Skeletal muscle satellite cell (primary cell): Measurements from ENCODE around the gene HIBADH.

Experiments
- H3K27me3 ChIP-seq: 2 replicates; pipeline ENCODE4 v1.7.0; 2013; ENCODE audit warnings: low read length; ENCODE audit not compliant: control insufficient read depth, insufficient read depth
- H3K36me3 ChIP-seq: 2 replicates; pipeline ENCODE4 v1.7.0; 2013; ENCODE audit warnings: mild to moderate bottlenecking, control low read depth, low read length; ENCODE audit not compliant: insufficient read depth
- H3K4me1 ChIP-seq: 2 replicates; pipeline ENCODE4 v1.7.0; 2013; ENCODE audit warnings: low read length; ENCODE audit not compliant: control insufficient read depth, insufficient read depth
- H3K4me2 ChIP-seq: 2 replicates; pipeline ENCODE4 v1.7.0; 2013; ENCODE audit warnings: mild to moderate bottlenecking, low read length
- H3K4me3 ChIP-seq: 2 replicates; pipeline ENCODE4 v1.7.0; 2013; ENCODE audit warnings: low read length
- H3K9ac ChIP-seq: 2 replicates; pipeline ENCODE4 v1.7.0; 2013; ENCODE audit warnings: mild to moderate bottlenecking, low read depth, low read length, moderate library complexity
- H3K9me3 ChIP-seq: replicated peaks from 2 replicates; pipeline ENCODE4 v1.7.0; 2013; ENCODE audit warnings: mild to moderate bottlenecking, control low read depth, low read length

Gene HIBADH

DNA sequence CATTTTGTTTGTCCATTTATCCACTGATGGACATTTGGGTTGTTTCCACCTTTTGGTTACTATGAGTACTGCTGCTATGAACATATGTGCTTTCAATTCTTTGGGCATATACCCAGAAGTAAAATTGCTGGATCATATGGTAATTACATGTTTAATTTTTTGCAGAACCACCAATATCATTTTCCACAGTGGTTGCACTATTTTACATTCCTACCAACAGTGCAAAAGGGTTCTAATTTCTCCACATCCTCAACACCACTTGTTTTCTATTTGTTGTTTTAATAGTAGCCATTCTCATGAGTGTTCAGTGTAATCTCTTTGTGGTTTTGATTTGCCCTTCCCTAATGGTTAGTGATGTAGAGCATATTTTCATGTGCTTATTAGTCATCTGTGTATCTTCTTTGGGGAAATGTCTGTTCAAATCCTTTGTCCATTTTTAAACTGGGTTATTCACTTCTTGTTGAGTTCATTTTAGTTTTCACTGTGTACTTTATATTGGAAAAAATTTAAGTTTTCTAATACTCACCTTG, 101.9 kb downstream of the HIBADH start:
- peaks cover 5% of the 10 kb centered on the region for H3K4me1 ChIP-seq
- H3K9ac ChIP-seq = no peak overlapping the region
- no peak overlapping the region for H3K4me3 ChIP-seq
- no peaks in the 10 kb centered on the region for H3K9me3 ChIP-seq
- no peaks in the 10 kb centered on the region for H3K36me3 ChIP-seq
- peak overlapping the region; percentile 11 for H3K4me2 ChIP-seq
- no peaks in the 10 kb centered on the region for H3K27me3 ChIP-seq

DNA sequence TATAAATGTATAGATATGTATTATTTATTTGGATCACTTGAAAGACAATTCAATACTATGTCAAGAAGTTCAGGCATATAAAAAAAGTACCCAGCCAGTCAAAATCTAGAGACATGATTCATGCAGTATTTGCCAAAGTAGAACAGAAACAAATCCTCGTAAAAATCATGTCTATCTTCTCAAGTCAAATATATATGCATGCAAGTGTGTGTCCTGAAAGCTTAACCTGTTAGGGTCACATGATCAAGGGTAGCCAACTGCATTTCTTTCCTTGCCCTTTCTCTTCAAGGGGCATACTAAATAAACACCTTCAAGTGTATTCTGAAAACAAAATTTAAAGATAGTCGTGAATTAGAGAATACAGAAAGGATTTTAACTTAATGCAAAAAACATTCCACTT, 107.0 kb downstream of the HIBADH start:
- Histone ChIP-seq H3K4me2 (no peak overlapping the region), H3K4me3 (no peak overlapping the region), H3K27me3 (no peaks in the 10 kb centered on the region), H3K36me3 (no peaks in the 10 kb centered on the region), H3K9me3 (no peaks in the 10 kb centered on the region), H3K9ac (no peak overlapping the region), H3K4me1 (no peaks in the 10 kb centered on the region)

DNA sequence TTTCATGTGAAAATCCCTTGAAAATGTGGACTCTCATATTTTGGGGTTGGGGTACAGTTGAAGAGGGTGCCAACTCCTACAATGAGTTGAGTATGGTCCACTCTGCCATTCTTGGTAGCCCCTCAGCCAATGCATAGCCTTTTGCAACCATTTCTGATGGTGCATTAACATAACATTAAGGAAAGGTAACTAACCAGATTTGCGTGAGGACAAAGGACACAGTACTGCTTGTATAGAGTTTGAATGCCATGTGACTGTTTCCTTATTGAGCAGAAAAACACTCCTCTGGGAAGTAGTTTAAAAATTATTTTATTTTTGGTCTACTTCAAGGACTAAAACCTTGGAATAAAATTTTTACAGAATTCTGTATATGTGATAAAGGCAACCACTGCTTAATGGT, 107.9 kb downstream of the HIBADH start:
- Histone ChIP-seq H3K4me1 (no peaks in the 10 kb centered on the region), H3K9ac (no peak overlapping the region), H3K36me3 (no peaks in the 10 kb centered on the region), H3K9me3 (no peaks in the 10 kb centered on the region), H3K4me2 (no peak overlapping the region), H3K27me3 (no peaks in the 10 kb centered on the region), H3K4me3 (no peak overlapping the region)

DNA sequence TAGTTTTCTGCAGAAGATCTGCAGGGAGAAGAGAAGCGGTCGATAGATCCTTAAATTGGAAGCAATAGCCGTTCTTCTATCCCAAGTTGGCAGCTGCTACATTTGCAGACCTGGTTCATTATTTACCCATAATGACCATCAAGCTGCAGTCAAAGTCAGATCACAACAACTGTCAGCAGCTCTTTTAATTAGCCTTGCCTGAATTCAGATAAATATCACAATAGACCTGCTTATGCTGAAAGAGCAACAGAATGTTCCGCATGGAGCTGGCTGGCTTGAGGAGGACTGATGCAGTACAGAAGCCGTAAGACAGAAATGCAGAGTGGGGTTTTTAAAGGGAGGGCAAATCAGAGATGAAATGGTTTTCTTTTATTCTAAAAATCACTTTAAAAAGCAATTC, 109.4 kb downstream of the HIBADH start:
- Histone ChIP-seq H3K4me1 (no peaks in the 10 kb centered on the region), H3K4me2 (no peak overlapping the region), H3K9ac (no peak overlapping the region), H3K27me3 (no peaks in the 10 kb centered on the region), H3K9me3 (no peaks in the 10 kb centered on the region), H3K36me3 (no peaks in the 10 kb centered on the region), H3K4me3 (no peak overlapping the region)

DNA sequence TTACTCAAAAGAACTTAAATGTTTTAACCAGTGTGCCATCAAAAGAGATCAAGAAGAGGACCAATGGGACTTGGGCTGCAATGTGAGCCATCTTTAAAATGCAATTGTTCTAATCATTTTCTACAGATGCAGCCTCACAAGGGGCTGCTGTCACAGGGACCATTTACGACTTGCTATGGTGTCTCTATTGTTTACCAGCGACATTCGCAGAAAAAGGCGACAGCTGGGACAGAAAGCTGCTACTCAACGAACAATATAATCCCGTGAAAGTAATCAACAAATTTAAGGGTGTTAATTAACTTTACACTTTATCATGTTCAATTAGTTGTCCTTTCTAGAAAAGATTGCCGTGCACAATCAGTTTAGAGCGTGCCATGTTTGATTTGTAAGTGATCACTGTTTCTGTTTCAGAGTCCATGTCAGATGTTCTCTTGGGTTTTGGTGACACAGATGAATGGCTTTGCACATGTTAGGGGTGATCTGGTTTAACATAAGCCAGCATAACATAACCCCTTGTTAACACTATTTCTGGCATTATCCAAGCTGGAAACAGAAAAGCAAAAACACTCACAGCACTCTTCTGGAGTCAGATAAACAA, 110.8 kb downstream of the HIBADH start:
- Histone ChIP-seq H3K4me3 (no peak overlapping the region), H3K4me1 (no peaks in the 10 kb centered on the region), H3K4me2 (no peak overlapping the region), H3K36me3 (no peaks in the 10 kb centered on the region), H3K27me3 (no peaks in the 10 kb centered on the region), H3K9ac (no peak overlapping the region), H3K9me3 (no peaks in the 10 kb centered on the region)

DNA sequence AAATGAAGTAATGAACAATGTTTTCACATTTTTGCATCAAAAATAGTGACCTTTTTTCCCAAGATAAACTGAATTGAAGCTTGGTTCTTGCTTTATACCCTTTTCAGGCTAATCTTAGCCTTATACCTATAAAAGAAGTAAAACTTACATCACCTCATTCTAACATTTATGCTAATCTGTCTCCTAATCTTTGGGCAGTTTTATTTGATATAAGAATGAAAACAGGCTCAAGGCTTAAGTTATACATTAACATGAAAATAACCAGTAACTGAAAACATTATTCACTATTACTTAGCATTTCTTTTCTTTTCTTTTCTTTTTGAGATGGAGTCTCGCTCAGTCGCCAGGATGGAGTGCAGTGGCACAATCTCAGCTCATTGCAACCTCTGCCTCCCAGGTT, 113.1 kb downstream of the HIBADH start:
- H3K27me3 ChIP-seq = no peaks in the 10 kb centered on the region
- no peak overlapping the region for H3K4me2 ChIP-seq
- H3K9me3 ChIP-seq = no peaks in the 10 kb centered on the region
- H3K36me3 ChIP-seq = no peaks in the 10 kb centered on the region
- no peaks in the 10 kb centered on the region for H3K4me1 ChIP-seq
- H3K4me3 ChIP-seq = no peak overlapping the region
- H3K9ac ChIP-seq = no peak overlapping the region

DNA sequence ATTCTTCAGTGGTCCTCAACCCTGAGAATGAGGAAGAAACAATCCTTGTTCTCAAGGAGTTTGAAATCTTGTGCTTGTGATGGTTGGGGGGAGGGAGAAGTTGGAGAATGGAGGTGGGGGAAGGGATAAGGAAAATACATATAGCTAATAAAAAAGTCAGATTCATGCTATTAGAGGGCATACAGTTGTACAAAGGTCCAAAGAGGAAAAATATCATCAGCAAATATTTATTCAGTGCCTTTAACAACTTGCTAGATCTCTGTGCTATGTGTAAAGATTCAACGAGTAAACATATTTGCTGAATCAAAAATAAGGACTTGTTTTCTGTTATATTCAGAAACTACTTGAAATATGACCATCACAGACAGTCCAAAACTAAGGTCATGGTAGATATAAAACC, 114.4 kb downstream of the HIBADH start:
- Histone ChIP-seq H3K4me2 (no peak overlapping the region), H3K9ac (no peak overlapping the region), H3K27me3 (no peaks in the 10 kb centered on the region), H3K4me3 (no peak overlapping the region), H3K4me1 (no peaks in the 10 kb centered on the region), H3K9me3 (no peaks in the 10 kb centered on the region), H3K36me3 (no peaks in the 10 kb centered on the region)

DNA sequence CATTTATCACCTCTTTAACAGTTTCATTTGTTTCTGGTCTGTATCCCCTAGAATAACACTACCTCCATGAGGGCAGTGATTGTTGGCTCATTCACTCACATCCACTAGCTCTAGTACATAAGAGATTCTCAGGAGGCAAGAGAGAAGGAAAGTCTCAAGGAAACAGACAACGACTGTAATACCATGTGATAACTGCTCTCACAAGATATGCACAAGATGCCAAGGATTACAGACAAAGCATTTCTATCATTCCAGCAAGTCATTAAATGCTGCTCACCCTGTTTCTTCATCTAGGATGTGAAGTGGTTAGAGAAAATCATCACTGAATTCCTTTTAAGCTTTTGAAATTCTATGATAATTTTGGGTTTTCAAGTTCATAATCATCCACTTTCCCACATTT, 115.3 kb downstream of the HIBADH start:
- H3K9me3 ChIP-seq = no peaks in the 10 kb centered on the region
- no peak overlapping the region for H3K9ac ChIP-seq
- H3K27me3 ChIP-seq = no peaks in the 10 kb centered on the region
- H3K4me1 ChIP-seq = no peaks in the 10 kb centered on the region
- H3K4me2 ChIP-seq = no peak overlapping the region
- no peaks in the 10 kb centered on the region for H3K36me3 ChIP-seq
- no peak overlapping the region for H3K4me3 ChIP-seq

DNA sequence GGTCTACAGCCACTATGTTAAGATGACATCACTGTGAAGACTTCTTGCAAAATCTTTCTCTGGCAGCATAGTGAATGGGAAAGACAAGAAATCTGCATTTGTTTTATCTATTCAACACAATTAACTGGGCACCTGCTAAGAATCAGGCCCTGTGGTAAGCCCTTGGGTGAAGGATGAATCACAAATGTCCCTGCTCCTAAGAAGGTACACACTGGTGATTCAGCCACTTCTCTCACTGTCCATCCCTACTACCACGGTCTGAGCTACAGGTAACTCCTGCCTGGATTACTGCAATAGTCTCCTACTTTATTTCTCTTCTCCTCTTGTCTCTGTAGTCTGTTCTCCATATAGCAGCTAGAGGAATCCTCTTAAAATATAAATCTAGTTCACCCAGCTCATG, 116.1 kb downstream of the HIBADH start:
- H3K36me3 ChIP-seq = peaks cover 2% of the 10 kb centered on the region
- no peak overlapping the region for H3K4me3 ChIP-seq
- H3K27me3 ChIP-seq = no peaks in the 10 kb centered on the region
- H3K9me3 ChIP-seq = no peaks in the 10 kb centered on the region
- no peaks in the 10 kb centered on the region for H3K4me1 ChIP-seq
- no peak overlapping the region for H3K4me2 ChIP-seq
- no peak overlapping the region for H3K9ac ChIP-seq

DNA sequence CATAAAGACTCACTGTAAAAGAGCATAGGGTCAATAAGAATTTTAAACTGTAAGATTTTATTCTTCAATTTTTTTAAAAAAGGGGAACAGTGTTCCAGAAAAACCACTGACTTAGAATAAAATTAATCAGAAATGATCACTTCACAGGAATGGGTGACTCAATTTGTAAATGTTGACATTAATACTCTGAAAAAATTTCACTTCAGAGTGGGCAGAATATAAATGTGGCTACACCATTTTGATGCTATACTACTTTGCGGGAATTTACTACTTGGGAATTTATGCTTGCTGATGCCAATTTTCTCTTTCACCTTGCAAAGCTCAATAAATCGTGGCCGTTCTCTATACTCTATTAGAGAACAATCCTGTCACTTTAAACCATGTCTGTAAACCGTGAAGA, 126.9 kb downstream of the HIBADH start:
- peaks cover 11% of the 10 kb centered on the region for H3K36me3 ChIP-seq
- no peaks in the 10 kb centered on the region for H3K9me3 ChIP-seq
- H3K27me3 ChIP-seq = no peaks in the 10 kb centered on the region
- no peak overlapping the region for H3K9ac ChIP-seq
- H3K4me2 ChIP-seq = no peak overlapping the region
- H3K4me3 ChIP-seq = no peak overlapping the region
- peaks cover 3% of the 10 kb centered on the region for H3K4me1 ChIP-seq

DNA sequence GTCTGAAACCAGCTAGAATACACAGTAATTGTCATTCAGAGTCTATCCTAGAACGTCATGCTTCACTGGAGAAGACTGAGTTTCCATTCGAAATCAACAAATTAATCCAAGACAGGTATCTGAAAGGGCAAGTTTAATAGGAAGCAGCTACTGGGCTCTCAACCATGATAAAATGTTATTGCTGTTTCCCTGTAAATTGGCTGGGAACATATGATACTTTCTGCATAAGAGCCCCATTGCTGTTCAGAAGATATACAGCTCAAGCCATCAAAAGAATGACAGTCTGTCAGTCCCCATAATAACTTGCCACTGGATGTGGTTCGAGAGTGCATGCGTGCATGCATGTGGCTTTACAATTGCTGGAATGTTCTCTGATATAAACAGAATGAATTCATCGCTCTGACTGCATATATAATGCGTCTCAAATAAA, 129.0 kb downstream of the HIBADH start:
- no peaks in the 10 kb centered on the region for H3K9me3 ChIP-seq
- peaks cover 13% of the 10 kb centered on the region for H3K36me3 ChIP-seq
- no peak overlapping the region for H3K4me2 ChIP-seq
- H3K9ac ChIP-seq = no peak overlapping the region
- H3K4me1 ChIP-seq = peaks cover 3% of the 10 kb centered on the region
- no peak overlapping the region for H3K4me3 ChIP-seq
- no peaks in the 10 kb centered on the region for H3K27me3 ChIP-seq

DNA sequence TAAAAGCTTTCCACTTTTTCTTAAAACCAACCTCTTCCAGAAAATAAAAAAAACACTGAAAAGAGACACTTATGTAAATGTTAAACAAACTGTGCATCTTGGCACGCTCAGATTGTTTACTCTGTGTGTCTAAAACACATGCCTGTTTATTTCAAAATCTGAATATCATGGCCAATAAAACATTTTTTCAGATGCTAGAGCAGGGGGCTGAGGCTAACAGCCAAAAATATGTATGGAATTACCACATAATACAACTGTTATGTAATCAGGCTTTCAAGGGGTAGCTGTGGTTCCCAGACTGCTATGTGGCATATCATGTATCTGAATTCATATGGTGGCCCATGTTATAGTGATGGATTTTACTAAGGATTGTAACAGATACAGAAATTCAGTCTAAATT, 130.4 kb downstream of the HIBADH start:
- Histone ChIP-seq H3K4me1 (peaks cover 3% of the 10 kb centered on the region), H3K4me3 (no peak overlapping the region), H3K9ac (no peak overlapping the region), H3K36me3 (peaks cover 16% of the 10 kb centered on the region), H3K9me3 (no peaks in the 10 kb centered on the region), H3K4me2 (no peak overlapping the region), H3K27me3 (no peaks in the 10 kb centered on the region)
